OCI-LY3 (cell line): ENCODE results near the gene KCNG1.

Source experiments
- H2AFZ ChIP-seq: fragments of 200-600, 300-600 bp; shearing (Covaris generic); 2 replicates; pipeline ENCODE4 v1.6.0; 2014; ENCODE audit warnings: antibody characterized with exemption, low read depth, low read length
- H3K27ac ChIP-seq: fragments of 200-600, 300-600 bp; sonication (generic); 2 replicates; pipeline ENCODE4 v1.5.1; 2014; ENCODE audit warnings: mild to moderate bottlenecking, low read length, moderate library complexity, mixed read lengths
- H3K27me3 ChIP-seq: fragments of 200-600, 300-600 bp; sonication (generic); 2 replicates; pipeline ENCODE4 v1.6.1; 2014; ENCODE audit warnings: low read depth, low read length, mixed read lengths
- H3K36me3 ChIP-seq: fragments of 200-600, 300-600 bp; sonication (generic); replicated peaks from 2 replicates; pipeline ENCODE3; 2014; ENCODE audit warnings: low read depth, low read length, mixed read lengths
- H3K4me1 ChIP-seq: fragments of 300-600, 200-600 bp; sonication (generic); 2 replicates; pipeline ENCODE4 v1.6.1; 2014; ENCODE audit warnings: low read length, mixed read lengths
- H3K4me2 ChIP-seq: fragments of 200-600, 300-600 bp; sonication (generic); 2 replicates; pipeline ENCODE4 v1.6.1; 2014; ENCODE audit warnings: low read length, mixed read lengths
- H3K4me3 ChIP-seq: fragments of 300-600, 200-600 bp; sonication (generic); 2 replicates; pipeline ENCODE4 v1.5.1; 2014; ENCODE audit warnings: antibody characterized with exemption, mild to moderate bottlenecking, low read length, moderate library complexity
- H3K79me2 ChIP-seq: fragments of 300-600, 200-600 bp; shearing (Covaris generic); 2 replicates; pipeline ENCODE4 v1.6.1; 2014; ENCODE audit warnings: mild to moderate bottlenecking, low read length, mixed read lengths
- H3K9ac ChIP-seq: fragments of 300-600, 200-600 bp; shearing (Covaris generic); 2 replicates; pipeline ENCODE4 v1.6.0; 2014; ENCODE audit warnings: mild to moderate bottlenecking, low read length, moderate library complexity
- H3K9me3 ChIP-seq: fragments of 200-600, 300-600 bp; shearing (Covaris generic); 2 replicates; pipeline ENCODE4 v1.6.1; 2014; ENCODE audit warnings: low read length, mixed read lengths; ENCODE audit not compliant: insufficient read depth
- H4K20me1 ChIP-seq: fragments of 200-600, 300-600 bp; sonication (generic); 2 replicates; pipeline ENCODE4 v1.6.1; 2016; ENCODE audit warnings: low read length, mixed read lengths; ENCODE audit not compliant: insufficient read depth
- CTCF ChIP-seq: fragments of 200-600, 300-600 bp; sonication (generic); IDR thresholded peaks from 2 replicates; pipeline ENCODE4 v1.5.1; 2014; ENCODE audit warnings: antibody characterized with exemption, low read length, low read depth
- EZH2phosphoT487 ChIP-seq: fragments of 200-600 bp; shearing (Covaris generic); IDR thresholded peaks from 2 replicates; pipeline ENCODE4 v1.6.1; 2018; ENCODE audit warnings: antibody characterized with exemption, mixed run types, low read depth

The KCNG1 gene

GRCh38 chr20:51059862-51060261 is 37.0 kb upstream of the KCNG1 start:
- Histone ChIP-seq H3K36me3 (no peaks in the 10 kb centered on the region), H2AFZ (no peak overlapping the region), H3K9ac (no peak overlapping the region), H3K9me3 (no peaks in the 10 kb centered on the region), H3K79me2 (no peaks in the 10 kb centered on the region), H3K4me3 (no peak overlapping the region), H3K4me2 (no peak overlapping the region), H4K20me1 (no peaks in the 10 kb centered on the region), H3K27me3 (peaks cover 37% of the 10 kb centered on the region), H3K4me1 (no peaks in the 10 kb centered on the region), H3K27ac (no peak overlapping the region)
- TF ChIP-seq EZH2phosphoT487 (no peak), CTCF (no peak)

- Histone ChIP-seq H3K79me2 (no peaks in the 10 kb centered on the region), H3K27ac (no peak overlapping the region), H3K4me2 (no peak overlapping the region), H2AFZ (no peak overlapping the region), H3K4me3 (no peak overlapping the region), H3K27me3 (peaks cover 38% of the 10 kb centered on the region), H3K4me1 (no peaks in the 10 kb centered on the region), H3K9ac (no peak overlapping the region), H3K36me3 (no peaks in the 10 kb centered on the region), H4K20me1 (no peaks in the 10 kb centered on the region), H3K9me3 (no peaks in the 10 kb centered on the region)
- TF ChIP-seq CTCF: no peak
- TF ChIP-seq EZH2phosphoT487: no peak
These were observed 35.1 kb upstream of the KCNG1 start for GRCh38 chr20:51058017-51058416.

GRCh38 chr20:51054233-51054632 is 31.3 kb upstream of the KCNG1 start:
- H3K4me3 ChIP-seq: no peak overlapping the region
- H3K9ac ChIP-seq: no peak overlapping the region
- H3K79me2 ChIP-seq: no peaks in the 10 kb centered on the region
- no peak overlapping the region for H3K27ac ChIP-seq
- H2AFZ ChIP-seq: no peak overlapping the region
- no peaks in the 10 kb centered on the region for H4K20me1 ChIP-seq
- TF ChIP-seq EZH2phosphoT487 (no peak), CTCF (no peak)
- no peaks in the 10 kb centered on the region for H3K36me3 ChIP-seq
- no peaks in the 10 kb centered on the region for H3K4me1 ChIP-seq
- H3K9me3 ChIP-seq: no peaks in the 10 kb centered on the region
- no peak overlapping the region for H3K4me2 ChIP-seq
- peaks cover 30% of the 10 kb centered on the region for H3K27me3 ChIP-seq

- no peak overlapping the region for H3K4me2 ChIP-seq
- H3K27ac ChIP-seq: no peak overlapping the region
- no peaks in the 10 kb centered on the region for H3K79me2 ChIP-seq
- no peaks in the 10 kb centered on the region for H4K20me1 ChIP-seq
- H3K4me3 ChIP-seq: no peak overlapping the region
- no peaks in the 10 kb centered on the region for H3K4me1 ChIP-seq
- peaks cover 31% of the 10 kb centered on the region for H3K27me3 ChIP-seq
- no peak overlapping the region for H2AFZ ChIP-seq
- TF ChIP-seq EZH2phosphoT487: no peak
- TF ChIP-seq CTCF: no peak
- no peaks in the 10 kb centered on the region for H3K36me3 ChIP-seq
- peaks cover 7% of the 10 kb centered on the region; the same call in 1 of the 2 replicates for H3K9me3 ChIP-seq
- H3K9ac ChIP-seq: no peak overlapping the region
These were observed 27.7 kb upstream of the KCNG1 start for GRCh38 chr20:51050531-51051075.
